Measurements from ENCODE around the gene HAUS3. TPM values are rescaled to one million over a fixed set of nuclear protein-coding genes. Genes with fewer than 3 reads are reported as not detected.
"Not testable (repeated sequence)": the region's sequence is repeated elsewhere in the genome, so short reads cannot be mapped to it uniquely, and the experiment has no call there.

HAUS3 gene
- total and polyA plus RNA-seq, 10 of the 15 experiments (the other 5 are each of a cell fraction or from before 2014, with no cell fraction given) = 4.2 to 23.9 (median 12.3) TPM

DNA sequence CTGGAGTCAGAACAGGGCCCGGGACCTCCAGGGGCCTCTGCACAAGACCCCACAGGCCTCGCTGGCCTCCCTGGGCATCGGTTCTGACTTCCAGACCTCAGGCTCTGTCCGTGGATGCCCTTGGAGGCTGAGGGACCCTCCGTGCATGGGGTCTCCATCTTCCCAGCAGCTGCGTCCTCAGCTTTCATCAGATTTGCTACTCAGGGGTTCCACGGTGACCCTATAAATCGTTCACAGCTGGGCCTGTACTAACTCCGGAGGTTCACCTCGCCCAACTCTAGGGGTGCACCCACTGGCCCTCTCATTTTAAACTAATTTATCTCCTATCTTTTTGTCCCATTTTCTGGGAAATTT, 33.1 kb upstream of the HAUS3 start:
- H3K79me2 ChIP-seq (ENCODE audit: control insufficient read depth, insufficient read depth, low read length); BruUV-seq (replicated peaks); H4K20me1 ChIP-seq (ENCODE audit: control insufficient read depth, insufficient read depth); DNase-seq (ENCODE audit: low read depth, low spot score); H3K27ac ChIP-seq (ENCODE audit: control insufficient read depth, insufficient read depth); H3K4me3 ChIP-seq; H3K4me1 ChIP-seq (ENCODE audit: control insufficient read depth, insufficient read depth, low read length); H3K4me2 ChIP-seq (ENCODE audit: control insufficient read depth, insufficient read depth); intact Hi-C loops (cut with micrococcal nuclease; ENCODE audit: unreplicated experiment); POLR2A ChIA-PET; CTCF ChIA-PET; FAIRE-seq; SMC1A ChIA-PET (ENCODE audit: uncharacterized antibody, unreplicated experiment); H3K9me3 ChIP-seq (replicated peaks; ENCODE audit: control insufficient read depth, insufficient read depth, low read length); RAD21 ChIA-PET (ENCODE audit: unreplicated experiment); H3K9ac ChIP-seq (ENCODE audit: control insufficient read depth, insufficient read depth, low read length); ATAC-seq; in situ Hi-C loops (cut with MboI); H3K27me3 ChIP-seq (replicated peaks in 1 of 2; ENCODE audit: control insufficient read depth in 2 of 2, insufficient read depth in 2 of 2, low read length in 1 of 2); H3K36me3 ChIP-seq (ENCODE audit: control insufficient read depth in 2 of 2, insufficient read depth in 2 of 2, low read length in 1 of 2); H2AFZ ChIP-seq (ENCODE audit: control insufficient read depth, low read depth, low read length): not testable (repeated sequence)
- 37% methylated on average over 9 of the region's 10 CpGs for WGBS (ENCODE audit: insufficient coverage, insufficient replicate concordance, low lambda C conversion rate, missing lambda C conversion rate)

GRCh38 chr4:2274320-2275043, 32.6 kb upstream of the HAUS3 start:
- ChIA-PET SMC1A (ENCODE audit: uncharacterized antibody, unreplicated experiment) (no interaction called here), RAD21 (ENCODE audit: unreplicated experiment) (no interaction called here), POLR2A (no interaction called here), CTCF (no interaction called here)
- FAIRE-seq (no peak), DNase-seq (ENCODE audit: low read depth, low spot score) (no peak), ATAC-seq (no peak)
- Histone ChIP-seq H3K36me3 (ENCODE audit: control insufficient read depth in 2 of 2, insufficient read depth in 2 of 2, low read length in 1 of 2) (no peaks in the 10 kb centered on the region), H3K79me2 (ENCODE audit: control insufficient read depth, insufficient read depth, low read length) (no peaks in the 10 kb centered on the region), H3K4me3 (no peak overlapping the region), H3K9ac (ENCODE audit: control insufficient read depth, insufficient read depth, low read length) (no peak overlapping the region), H3K27ac (ENCODE audit: control insufficient read depth, insufficient read depth) (no peak overlapping the region), H3K27me3 (replicated peaks in 1 of 2; ENCODE audit: control insufficient read depth in 2 of 2, insufficient read depth in 2 of 2, low read length in 1 of 2) (no peaks in the 10 kb centered on the region), H3K4me1 (ENCODE audit: control insufficient read depth, insufficient read depth, low read length) (no peaks in the 10 kb centered on the region), H4K20me1 (ENCODE audit: control insufficient read depth, insufficient read depth) (no peaks in the 10 kb centered on the region), H3K4me2 (ENCODE audit: control insufficient read depth, insufficient read depth) (no peak overlapping the region), H3K9me3 (replicated peaks; ENCODE audit: control insufficient read depth, insufficient read depth, low read length) (no peaks in the 10 kb centered on the region), H2AFZ (ENCODE audit: control insufficient read depth, low read depth, low read length) (no peak overlapping the region)
- 31% methylated on average over 21 of the region's 21 CpGs for WGBS (ENCODE audit: insufficient coverage, insufficient replicate concordance, low lambda C conversion rate, missing lambda C conversion rate)
- no TSS peak for BruUV-seq (replicated peaks)
- intact Hi-C loops (cut with micrococcal nuclease; ENCODE audit: unreplicated experiment) (no loop called here), in situ Hi-C loops (cut with MboI) (no loop called here)
- TF ChIP-seq, protein P1, sequence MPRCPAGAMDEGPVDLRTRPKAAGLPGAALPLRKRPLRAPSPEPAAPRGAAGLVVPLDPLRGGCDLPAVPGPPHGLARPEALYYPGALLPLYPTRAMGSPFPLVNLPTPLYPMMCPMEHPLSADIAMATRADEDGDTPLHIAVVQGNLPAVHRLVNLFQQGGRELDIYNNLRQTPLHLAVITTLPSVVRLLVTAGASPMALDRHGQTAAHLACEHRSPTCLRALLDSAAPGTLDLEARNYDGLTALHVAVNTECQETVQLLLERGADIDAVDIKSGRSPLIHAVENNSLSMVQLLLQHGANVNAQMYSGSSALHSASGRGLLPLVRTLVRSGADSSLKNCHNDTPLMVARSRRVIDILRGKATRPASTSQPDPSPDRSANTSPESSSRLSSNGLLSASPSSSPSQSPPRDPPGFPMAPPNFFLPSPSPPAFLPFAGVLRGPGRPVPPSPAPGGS (IDR thresholded peaks at IDR 0.05; ENCODE audit: borderline replicate concordance, insufficient read depth, low read depth, low read length, poor library complexity, severe bottlenecking) = no peak
- TF ChIP-seq, protein P2, sequence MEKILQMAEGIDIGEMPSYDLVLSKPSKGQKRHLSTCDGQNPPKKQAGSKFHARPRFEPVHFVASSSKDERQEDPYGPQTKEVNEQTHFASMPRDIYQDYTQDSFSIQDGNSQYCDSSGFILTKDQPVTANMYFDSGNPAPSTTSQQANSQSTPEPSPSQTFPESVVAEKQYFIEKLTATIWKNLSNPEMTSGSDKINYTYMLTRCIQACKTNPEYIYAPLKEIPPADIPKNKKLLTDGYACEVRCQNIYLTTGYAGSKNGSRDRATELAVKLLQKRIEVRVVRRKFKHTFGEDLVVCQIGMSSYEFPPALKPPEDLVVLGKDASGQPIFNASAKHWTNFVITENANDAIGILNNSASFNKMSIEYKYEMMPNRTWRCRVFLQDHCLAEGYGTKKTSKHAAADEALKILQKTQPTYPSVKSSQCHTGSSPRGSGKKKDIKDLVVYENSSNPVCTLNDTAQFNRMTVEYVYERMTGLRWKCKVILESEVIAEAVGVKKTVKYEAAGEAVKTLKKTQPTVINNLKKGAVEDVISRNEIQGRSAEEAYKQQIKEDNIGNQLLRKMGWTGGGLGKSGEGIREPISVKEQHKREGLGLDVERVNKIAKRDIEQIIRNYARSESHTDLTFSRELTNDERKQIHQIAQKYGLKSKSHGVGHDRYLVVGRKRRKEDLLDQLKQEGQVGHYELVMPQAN (conservative IDR thresholded peaks at IDR 0.05) = no peak
- TF ChIP-seq, protein P3, sequence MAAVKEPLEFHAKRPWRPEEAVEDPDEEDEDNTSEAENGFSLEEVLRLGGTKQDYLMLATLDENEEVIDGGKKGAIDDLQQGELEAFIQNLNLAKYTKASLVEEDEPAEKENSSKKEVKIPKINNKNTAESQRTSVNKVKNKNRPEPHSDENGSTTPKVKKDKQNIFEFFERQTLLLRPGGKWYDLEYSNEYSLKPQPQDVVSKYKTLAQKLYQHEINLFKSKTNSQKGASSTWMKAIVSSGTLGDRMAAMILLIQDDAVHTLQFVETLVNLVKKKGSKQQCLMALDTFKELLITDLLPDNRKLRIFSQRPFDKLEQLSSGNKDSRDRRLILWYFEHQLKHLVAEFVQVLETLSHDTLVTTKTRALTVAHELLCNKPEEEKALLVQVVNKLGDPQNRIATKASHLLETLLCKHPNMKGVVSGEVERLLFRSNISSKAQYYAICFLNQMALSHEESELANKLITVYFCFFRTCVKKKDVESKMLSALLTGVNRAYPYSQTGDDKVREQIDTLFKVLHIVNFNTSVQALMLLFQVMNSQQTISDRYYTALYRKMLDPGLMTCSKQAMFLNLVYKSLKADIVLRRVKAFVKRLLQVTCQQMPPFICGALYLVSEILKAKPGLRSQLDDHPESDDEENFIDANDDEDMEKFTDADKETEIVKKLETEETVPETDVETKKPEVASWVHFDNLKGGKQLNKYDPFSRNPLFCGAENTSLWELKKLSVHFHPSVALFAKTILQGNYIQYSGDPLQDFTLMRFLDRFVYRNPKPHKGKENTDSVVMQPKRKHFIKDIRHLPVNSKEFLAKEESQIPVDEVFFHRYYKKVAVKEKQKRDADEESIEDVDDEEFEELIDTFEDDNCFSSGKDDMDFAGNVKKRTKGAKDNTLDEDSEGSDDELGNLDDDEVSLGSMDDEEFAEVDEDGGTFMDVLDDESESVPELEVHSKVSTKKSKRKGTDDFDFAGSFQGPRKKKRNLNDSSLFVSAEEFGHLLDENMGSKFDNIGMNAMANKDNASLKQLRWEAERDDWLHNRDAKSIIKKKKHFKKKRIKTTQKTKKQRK (IDR thresholded peaks at IDR 0.05; ENCODE audit: low read depth, low read length) = no peak

All from GM12878 (cell line).